PC-9 (cell line): ENCODE data around the gene PLK1.

Source experiments
- EZH2 ChIP-seq: fragments of 200-600 bp; sonication (generic); IDR thresholded peaks from 2 replicates; pipeline ENCODE4 v1.8.0; 2017; ENCODE audit warnings: antibody characterized with exemption, low read depth
- TF ChIP-seq, protein P1 (sequence below): fragments of 200-600 bp; sonication (generic); conservative IDR thresholded peaks from 2 replicates; pipeline ENCODE4 v1.6.1; 2017; ENCODE audit warnings: mixed run types, antibody characterized with exemption, mild to moderate bottlenecking, moderate library complexity

DNA sequence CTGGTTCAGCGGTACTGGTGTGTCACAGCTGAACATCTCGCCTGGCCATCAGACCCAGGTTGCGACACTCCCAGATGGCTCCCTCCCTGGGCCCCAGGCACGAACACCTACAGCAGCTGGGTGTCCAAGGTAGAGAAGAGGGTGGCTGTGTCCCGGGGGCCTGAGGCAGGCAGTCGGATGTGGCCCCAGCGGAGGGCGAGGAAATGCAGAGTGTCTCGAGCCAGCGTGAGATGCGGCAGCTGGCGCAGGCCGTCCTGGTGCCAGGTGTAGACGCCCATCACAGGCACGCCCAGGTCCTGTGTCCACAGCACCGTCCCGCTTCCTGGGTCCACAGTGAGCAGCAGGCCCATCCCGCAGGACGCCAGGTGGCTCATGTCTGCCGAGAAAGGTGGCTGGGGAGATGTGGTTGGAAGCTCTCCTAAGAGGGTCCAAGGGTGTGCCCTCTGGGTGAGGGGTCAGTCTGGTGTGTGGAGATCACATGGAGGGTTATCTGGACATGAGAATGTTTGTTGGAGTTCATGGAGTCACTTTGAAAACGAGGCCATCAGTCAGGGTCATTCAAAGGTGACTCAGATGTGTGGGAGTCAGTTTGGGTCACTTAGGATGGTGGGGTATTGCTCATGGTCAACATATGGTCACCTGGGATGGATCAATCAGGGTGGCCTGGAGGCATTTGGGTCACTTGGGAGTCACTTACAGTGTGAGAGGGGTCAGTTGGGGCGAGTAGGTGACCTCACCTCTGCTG is 26.3 kb downstream of the PLK1 start:
- TF ChIP-seq, protein P1, sequence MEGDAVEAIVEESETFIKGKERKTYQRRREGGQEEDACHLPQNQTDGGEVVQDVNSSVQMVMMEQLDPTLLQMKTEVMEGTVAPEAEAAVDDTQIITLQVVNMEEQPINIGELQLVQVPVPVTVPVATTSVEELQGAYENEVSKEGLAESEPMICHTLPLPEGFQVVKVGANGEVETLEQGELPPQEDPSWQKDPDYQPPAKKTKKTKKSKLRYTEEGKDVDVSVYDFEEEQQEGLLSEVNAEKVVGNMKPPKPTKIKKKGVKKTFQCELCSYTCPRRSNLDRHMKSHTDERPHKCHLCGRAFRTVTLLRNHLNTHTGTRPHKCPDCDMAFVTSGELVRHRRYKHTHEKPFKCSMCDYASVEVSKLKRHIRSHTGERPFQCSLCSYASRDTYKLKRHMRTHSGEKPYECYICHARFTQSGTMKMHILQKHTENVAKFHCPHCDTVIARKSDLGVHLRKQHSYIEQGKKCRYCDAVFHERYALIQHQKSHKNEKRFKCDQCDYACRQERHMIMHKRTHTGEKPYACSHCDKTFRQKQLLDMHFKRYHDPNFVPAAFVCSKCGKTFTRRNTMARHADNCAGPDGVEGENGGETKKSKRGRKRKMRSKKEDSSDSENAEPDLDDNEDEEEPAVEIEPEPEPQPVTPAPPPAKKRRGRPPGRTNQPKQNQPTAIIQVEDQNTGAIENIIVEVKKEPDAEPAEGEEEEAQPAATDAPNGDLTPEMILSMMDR: no peak
- TF ChIP-seq EZH2: no peak
